Activated CD8-positive, alpha-beta memory T cell treated with anti-CD3 and anti-CD28 coated beads, Interleukin-2, amount 50 U/mL, for 48 hours (primary cell): Measurements from ENCODE around the gene BHLHA9.

Experiments used
- DNase-seq: peaks from one replicate; pipeline ENCODE4 v3.0.0-alpha.2; 2020

Gene BHLHA9

DNA sequence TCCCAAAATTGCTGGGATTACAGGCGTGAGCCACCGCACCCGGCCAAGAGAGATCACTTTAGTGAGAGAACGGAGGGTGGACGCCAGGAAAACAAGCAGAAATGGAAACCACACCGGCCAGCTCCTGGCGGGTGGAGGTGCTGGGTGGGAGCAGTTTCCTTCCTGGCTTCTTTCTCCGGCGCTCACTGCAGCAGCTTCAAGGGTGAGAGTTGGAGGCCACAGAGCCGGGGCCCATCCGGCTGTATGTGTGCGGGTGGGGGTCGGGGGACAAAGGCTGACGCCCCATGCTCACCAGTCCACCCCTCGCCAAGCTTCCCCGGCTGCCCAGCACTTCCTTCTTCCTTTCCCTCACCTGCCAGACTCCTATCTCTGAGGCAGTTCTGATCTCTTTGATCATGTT lies 13.5 kb upstream of the BHLHA9 start:
- DNase-seq: no peak

DNA sequence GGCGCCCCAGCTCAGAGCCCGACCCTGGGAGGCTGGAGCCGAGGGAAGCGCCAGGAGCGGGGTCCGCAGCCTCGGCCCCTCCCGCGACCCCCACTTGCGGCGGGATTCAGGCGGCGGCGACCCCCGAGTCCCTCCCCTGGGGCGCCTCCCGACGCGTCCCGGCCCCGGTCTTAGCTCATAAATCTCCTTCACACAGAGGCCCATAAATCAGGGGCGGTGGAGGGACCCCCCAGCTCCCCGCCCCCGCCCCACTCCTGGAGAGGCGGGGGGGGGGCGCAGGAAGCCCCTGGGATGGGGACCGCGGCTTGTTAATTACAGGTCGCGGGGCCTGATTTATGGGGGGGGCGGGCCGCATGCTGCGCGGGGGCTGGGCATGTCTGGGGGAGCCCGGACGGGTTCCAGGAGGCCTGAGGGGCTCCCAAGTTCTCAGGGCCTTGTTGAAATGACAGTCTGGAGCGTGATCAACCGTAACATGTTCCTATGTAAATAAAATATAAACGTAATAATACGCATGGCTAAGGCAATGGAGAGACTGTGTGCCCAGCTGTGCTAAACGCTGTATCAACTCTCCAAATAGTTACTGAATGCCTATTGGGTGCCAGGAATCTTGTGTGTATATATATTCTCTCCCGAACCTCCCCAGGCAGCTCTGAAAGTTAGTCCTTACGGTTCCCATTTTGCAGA lies 10.0 kb upstream of the BHLHA9 start:
- DNase-seq: no peak

DNA sequence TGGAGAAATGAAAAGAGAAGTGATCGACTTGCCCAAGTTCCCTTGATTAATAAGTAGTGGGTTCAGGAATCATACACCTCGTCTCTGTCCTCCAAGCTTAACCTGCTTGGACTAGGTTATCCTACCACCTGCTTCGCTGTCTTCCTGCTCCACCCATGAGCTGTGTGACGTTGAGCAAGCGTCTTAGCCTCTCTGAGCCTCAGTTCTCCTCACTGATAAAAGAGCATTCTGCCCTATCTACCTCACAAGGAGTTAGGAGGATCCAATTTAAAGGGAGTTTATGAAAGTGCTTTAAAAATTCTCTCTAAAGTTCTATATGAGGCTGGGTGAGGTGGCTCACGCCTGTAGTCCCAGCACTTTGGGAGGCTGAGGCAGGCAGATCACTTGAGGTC lies 9.5 kb upstream of the BHLHA9 start:
- DNase-seq: no peak

DNA sequence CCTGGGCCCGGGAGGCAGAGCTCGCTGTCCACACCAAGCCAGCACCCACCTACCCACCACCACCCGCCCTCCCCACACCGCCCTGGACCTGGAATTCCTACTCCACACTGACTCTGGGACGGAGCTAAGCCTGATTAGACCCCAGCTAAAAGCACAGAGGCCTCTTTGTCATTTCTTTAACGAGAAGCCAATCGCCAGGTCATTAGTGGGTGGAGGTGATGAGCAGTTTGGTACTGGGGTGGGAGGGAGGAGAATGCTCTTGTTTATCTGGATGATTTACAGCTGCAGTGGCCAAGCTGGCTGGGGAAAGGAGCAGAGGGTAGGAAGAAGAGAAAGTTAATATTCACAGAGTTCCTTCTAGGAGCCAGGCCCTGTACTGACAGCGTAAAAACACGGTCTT lies 6.0 kb upstream of the BHLHA9 start:
- DNase-seq: no peak

DNA sequence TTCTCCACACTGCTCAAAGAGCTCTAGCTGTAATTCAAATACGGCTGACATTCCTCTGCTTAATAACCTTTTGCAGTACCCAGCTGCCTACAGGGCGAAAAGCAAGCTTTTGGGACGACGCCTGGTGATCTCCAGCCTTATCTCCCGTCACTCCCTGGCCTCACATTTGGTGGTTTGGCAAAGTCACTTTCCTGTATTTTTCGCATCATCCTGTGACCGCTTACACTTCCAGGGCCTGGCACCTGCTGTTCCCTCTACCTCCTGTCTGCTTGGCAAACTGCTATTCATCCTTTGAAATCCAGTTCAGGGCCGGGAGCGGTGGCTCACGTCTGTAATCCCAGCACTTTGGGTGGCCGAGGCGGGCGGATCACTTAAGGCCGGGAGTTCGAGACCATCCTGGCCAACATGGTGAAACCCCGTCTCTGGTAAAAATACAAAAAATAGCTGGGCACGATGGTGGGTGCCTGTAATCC lies 2.7 kb upstream of the BHLHA9 start:
- DNase-seq: no peak

DNA sequence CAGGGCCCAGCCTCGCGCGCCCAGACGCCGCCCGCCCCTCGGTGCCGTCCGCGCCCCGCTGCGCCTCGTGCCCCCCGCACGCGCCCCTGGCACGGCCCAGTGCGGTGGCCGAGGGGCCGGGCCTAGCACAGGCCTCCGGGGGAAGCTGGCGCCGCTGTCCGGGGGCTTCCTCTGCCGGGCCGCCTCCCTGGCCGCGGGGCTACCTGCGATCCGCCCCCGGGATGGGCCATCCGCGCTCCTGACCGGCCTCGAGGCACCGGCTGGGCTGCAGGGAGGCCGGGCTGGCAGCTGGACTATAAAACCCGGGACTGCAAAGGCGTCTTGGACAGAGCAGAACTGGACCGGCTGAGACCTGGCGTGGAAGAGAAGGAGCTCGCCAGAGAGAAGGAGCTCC lies 783 bp downstream of the BHLHA9 start:
- DNase-seq: no peak

DNA sequence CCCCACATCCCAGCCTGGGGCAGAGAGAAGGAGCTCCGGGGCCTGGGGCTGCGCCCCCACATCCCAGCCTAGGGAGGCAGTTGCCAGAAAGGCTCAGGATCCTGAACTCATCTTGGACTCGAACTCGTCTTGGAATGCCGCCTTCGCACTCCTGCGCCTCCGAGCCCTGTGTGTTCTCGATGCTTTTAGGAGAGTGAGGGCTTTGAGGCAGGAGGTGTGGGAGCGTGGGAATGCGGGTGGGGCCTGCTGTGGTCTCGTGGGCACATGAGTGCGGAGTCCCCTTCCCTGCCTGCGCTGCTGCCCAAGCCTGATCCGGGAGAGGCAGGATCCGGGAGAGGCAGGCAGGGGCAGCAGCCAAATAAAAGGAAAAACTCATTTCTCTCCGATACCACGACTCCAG lies 1.2 kb downstream of the BHLHA9 start:
- no peak for DNase-seq

DNA sequence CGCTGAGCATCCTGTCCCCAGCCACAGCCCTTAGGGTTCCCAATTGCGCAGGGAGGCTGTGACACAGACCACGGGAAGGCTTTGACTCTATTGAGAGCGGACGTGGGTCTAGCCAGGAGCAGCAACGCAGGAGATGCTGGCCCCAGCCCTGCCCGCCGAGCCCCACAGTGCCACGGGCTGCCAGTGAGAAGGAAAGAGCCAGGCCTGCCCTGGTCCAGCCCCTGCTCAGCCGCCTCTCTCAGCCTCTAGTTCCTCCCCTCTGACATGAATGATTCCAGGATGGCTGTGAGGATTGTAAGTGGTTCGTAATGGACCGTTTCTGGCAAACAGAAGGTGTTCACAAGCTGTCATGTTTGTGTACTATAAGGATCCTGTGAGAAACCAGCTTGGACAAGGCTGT lies 2.5 kb downstream of the BHLHA9 start:
- DNase-seq: no peak

DNA sequence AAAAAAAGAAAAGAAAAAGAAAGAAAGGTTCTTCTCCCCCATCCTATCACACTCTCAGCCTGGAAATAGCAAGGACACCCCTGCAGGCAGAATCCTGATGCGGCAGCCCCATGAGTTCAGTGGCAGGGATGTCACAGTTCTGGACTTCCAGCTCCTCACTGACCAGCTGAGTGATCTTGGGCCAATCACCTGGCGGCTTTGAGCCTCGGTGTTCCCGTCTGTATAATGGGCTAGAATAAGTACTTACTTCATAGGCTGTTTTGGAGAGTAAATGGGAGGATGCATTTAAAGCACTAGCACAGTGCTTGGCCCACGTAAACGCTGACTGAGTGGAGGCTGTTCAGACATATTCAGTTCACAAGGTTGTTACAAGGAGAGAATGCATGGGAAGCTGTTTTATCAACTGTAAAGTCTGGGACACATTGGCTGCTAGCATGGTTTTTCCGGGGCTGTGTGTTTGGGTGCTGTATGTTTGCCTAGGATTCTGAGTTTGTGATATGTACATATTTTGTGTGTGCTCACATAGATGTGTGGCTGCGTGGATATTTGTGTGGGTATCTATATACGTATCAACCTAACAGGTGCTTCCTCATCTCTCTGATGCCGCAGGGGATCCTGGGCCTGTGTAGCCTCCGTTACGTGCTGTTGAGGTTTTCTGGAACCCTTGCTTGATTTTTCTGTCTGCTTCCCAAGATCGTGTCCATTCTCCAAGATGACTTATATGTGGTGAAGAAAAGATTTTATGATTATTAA lies 3.4 kb downstream of the BHLHA9 start:
- no peak for DNase-seq

DNA sequence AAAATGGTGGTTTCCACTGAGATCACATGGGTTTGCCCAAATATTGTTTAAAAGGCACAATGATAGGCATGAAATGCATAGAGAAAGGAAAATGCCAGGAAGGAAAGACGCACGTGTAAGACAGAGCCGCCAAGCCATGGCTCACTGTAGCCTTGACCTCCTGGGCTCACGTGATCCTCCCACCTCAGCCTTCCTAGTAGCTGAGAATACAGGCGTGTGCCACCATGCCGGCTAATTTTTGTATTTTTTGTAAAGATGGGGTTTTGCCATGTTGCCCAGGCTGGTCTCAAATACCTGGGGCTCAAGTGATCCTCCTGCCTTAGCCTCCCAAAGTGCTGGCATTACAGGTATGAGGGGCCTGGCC lies 4.0 kb downstream of the BHLHA9 start:
- DNase-seq: no peak

DNA sequence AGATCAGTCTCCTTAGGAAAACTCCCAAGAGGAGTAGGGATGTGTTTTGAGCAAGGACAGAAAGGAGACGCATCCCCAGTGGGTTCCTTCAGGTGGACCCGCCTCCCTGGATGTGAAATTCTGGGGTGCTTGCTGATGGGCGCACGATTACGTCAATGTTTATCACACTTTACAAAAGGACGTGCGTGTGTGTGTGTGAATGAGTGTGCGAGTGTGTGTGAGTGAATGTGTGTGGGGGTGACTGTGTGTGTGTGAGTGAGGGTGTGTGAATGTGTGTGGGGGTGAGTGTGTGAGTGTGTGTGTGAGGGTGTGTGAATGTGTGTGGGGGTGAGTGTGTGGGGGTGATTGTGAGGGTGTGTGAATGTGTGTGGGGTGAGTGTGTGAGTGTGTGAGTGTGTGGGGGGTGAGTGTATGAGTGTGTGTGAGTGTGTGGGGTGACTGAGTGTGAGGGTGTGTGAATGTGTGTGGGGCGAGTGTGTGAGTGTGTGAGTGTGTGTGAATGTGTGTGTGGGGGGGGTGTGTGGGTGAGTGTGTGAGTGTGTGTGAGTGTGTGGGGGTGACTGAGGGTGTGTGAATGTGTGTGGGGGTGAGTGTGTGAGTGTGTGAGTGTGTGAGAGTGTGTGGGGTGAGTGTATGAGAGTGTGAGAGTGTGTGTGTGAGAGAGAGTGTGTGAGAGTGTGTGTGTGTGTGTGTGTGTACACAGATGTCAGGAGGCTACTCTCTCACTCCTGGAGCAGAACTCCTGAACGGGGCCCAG lies 5.1 kb downstream of the BHLHA9 start:
- no peak for DNase-seq

DNA sequence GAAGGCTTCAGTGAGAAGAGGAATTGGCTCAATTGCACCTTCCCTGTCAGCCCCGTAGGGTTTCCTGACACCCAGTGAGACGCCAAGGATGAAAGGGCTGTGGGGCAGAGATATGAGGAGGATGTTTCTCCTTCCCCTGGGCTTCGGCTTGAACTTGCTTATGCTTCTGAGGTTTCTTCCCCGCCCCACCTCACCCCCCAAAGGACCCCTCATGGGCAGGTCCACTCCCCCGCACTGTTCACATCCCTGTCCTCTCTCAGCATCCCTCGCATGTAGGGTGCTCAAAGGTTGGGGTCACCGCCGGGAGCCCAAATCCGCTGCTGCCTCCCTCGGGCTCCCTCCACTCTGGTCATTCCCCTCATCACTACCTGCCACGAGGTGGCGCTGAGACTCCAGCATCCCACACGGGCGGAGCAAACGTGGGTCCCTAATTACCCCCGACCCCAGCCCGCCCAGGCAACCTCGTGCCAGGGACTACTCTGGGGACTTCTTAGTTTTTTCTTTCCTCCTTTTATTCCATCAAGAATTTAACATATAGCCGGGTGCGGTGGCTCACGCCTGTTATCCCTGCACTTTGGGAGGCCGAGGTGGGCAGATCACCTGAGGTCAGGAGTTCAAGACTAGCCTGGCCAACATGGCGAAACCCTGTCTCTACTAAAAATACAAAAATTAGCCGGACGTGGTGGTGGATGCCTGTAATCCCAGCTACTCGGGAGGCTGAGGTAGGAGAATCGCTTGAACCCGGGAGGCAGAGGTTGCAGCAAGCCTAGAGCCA lies 5.9 kb downstream of the BHLHA9 start:
- DNase-seq: peak; percentile 89

DNA sequence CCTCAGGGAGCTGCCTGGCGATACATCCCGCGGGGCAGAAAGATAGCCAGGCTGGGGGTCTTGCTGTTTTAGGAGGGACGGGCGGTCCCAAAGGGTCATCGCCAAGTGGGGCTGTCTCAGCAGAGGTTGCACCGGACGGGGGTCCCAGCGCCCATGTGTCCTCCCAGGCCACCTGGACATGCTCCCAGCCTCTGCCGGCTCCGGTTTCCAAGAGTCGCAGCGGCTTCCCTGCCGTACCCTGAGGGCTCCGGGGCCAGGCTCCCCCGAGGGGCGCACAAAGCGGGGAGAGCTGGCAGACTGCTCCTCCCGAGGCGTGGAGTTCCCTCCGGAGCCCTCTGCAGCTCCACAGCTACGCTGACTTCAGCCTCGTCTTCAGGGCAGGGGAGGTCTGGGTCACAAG lies 10.4 kb downstream of the BHLHA9 start:
- DNase-seq: no peak

DNA sequence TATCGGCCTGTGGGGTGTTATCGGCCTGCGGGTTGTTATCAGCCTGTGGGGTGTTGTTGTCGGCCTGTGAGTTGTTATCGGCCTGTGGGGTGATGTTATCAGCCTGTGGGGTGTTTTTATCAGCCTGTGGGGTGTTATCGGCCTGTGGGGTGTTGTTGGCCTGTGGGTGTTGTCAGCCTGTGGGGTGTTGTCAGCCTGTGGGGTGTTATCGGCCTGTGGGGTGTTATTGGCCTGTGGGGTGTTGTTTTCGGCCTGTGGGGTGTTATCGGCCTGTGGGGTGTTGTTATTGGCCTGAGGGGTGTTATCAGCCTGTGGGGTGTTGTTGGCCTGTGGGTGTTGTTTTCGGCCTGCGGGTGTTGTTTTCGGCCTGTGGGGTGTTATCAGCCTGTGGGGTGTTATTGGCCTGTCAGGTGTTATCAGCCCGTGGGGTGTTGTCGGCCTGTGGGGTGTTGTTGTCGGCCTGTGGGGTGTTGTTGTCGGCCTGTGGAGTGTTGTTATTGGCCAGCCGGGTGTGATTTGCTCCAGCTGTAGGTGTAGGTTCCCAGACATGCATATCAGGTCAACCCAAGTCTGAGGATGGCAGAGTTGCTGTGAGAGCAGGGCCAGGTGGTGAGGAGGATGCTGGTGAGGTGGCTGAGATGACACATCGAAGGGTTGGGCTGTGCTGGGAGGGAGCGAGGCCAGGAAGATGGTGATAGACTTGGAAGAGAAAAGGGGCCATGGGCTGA lies 16.3 kb downstream of the BHLHA9 start:
- DNase-seq: no peak

DNA sequence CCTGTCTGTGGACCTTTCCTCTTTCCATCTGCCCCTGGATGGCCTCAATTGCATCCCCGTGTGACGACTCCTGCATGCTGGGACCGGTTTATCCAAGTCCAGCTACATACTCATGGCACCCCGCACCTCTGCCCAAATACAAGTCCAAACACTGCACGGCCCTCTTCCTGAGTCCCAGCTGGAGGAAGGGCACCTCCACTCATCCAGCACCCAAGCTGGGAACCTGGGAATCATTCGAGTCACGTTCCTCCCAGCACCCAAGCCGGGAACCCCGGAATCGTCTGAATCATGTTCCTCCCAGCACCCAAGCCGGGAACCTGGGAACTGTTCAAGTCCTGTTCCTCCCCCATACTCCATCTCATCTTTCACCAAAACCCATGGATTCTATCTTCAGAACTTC lies 19.5 kb downstream of the BHLHA9 start:
- DNase-seq: no peak

DNA sequence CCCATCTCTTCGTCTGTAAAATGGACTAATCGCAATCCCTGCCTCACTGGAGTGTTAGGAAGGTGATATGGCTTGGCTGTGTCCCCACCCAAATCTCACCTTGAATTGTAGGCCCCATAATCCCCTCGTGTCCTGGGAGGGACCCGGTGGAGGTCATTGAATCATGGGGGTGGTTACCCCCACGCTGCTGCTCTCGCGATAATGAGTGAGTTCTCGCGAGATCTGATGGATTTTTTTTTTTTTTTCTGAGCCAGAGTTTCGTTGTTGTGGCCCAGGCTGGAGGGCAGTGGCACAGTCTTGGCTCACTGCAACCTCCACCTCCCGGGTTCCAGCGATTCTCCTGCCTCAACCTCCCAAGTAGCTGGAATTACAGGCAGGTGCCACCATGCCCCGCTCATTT lies 20.4 kb downstream of the BHLHA9 start:
- DNase-seq: no peak

DNA sequence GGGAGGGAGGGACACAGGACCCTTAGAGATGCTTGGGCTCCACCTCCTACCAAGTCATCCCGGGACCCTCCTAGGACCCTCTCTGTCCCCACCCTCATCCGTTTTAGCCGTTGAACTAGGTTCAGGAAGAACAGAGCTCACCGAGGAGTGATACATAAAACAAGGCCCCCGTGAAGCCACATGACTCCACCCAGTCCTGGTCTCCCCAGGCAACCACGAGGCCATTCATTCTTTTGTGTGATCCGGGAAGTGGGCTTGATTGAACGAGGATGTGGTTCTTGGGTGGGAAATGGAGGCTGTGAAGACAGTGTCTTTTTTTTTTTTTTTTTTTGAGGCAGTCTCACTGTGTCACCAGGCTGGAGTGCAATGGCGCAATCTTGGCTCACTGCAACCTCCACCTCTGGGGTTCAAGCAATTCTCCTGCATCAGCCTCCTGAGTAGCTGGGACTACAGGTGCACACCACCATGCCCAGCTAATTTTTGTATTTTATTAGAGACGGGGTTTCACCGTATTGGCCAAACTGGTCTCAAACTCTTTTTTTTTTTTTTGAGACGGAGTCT lies 24.0 kb downstream of the BHLHA9 start:
- peak; percentile 78 for DNase-seq

DNA sequence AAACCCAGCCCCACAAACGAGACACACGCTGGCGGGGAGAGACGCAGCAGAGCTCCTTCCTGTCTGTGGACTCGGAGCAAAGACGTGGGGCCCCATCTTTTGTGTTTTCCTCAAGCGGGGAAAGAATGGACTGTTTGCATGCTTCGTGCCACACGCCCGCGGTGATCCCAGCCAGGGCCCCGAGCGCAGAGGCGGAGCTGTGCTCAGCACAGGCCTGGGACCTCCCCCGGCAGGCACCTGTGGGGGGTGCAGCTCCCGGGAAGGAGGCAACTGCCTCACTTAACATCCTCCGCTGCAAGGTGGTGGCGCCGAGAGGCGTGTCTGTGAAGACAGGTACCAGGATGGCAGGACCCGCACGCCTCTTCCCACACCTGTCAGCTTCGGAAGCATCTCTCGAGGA lies 28.4 kb downstream of the BHLHA9 start:
- DNase-seq: peak; percentile 71

DNA sequence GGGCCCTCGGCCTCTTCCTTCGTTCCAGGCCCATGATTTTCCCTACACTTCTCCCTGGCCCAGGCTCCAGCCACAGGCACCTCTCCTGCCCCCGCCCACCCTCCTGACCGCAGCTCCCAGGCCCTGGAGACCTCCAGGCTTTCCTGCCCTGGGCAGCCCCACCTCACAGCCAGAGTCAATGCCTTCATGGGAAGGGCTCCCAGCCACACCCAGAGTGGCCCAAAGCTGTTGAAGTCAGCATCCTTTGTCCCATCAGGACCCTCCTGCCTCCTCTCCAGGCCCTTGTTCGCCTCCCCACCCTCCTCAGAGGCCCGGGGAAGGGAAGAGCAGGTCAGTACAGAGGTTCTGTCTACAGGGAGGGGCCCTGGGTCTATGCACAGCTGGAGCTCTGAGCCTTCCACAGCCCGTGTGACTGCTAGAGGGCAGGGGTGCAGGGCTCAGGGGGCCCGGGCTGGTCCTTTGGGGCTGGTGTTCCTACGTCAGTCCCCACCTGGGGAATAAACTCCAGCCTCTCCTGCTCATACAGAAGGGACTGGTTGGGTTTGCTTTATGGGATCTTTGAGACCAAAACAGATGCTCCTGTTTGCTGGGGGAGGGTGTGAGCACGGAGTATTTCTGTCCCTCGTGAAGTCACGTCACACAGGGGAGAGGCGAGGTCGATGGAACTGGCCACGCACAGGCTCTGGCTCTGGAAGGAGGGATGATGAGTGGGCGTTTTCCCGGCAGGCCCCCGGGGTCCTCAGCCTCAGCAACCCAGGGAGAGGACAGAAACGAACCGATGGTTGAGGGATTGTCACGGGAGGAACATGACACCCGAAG lies 29.5 kb downstream of the BHLHA9 start:
- DNase-seq: no peak

DNA sequence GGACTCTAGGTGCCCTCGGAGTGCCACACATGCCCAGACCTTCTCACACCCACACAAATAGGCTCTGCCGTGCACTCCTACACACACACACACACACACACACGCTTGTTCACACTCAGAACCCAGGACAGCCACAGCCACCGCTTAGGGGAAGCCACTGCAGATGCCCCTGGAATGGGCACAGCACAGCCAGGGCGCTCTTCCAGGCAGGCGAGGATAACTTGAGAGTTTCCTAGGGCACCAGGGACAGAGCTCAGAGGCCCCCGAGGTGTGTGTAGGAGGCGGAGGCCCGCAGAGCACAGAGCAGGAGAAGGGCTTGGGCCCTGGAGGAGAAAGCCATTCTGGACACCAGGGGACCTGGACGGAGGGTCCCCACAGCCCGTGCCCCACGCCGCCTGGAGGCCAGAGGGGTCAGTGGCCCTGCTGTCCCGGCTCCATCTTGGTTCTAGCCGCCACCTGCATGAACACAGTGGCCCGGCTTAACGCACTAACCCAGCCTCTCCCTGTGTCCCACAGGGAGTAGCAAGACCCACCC lies 30.2 kb downstream of the BHLHA9 start:
- DNase-seq: no peak

DNA sequence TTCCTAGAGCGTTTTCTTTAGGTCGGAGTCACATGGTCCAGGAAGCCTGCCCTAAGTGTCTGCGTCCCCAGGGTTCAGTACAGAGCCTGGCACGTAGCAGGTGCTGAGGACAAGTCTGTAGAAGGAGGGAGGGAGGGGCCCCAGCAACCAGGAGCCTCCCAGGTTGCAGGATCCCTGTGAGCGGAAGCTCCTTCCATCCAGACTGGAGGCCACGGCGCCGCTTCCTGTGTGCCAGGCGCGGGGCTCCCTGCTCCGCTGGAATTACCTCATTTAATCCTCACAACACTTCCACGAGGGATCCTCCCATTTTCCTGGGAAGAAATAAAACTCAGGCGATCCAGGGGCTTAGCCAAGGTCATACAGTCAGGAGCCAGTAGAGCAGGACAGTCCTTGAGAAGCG lies 31.3 kb downstream of the BHLHA9 start:
- DNase-seq: no peak
